Measurements from ENCODE around the gene CPAMD8. TPM values are rescaled to one million over a fixed set of nuclear protein-coding genes. Genes with fewer than 3 reads are reported as not detected.

CPAMD8 gene
- total and polyA plus RNA-seq, 2 donors (not counting 1 experiment from before 2014, with no cell fraction given) = 0.14 to 1.7 TPM

- Histone ChIP-seq H3K4me1 (ENCODE audit: control insufficient read depth, extremely low read depth, insufficient read depth, low read length) (no peaks in the 10 kb centered on the region), H4K20me1 (ENCODE audit: control insufficient read depth, extremely low read depth, insufficient read depth, low read length) (no peaks in the 10 kb centered on the region), H3K4me3 (replicated peaks in 1 of 4; ENCODE audit: control extremely low read depth in 1 of 4, insufficient read depth in 1 of 4, low read depth in 3 of 4, low read length in 4 of 4) (no peak overlapping the region), H3K79me2 (ENCODE audit: control insufficient read depth, insufficient read depth, low read length) (no peaks in the 10 kb centered on the region), H3K4me2 (ENCODE audit: extremely low read depth, insufficient read depth, low read length) (no peak overlapping the region), H3K27me3 (ENCODE audit: control insufficient read depth, insufficient read depth, low read length) (no peaks in the 10 kb centered on the region), H3K9ac (ENCODE audit: insufficient read depth, low read length) (no peak overlapping the region), H3K9me3 (ENCODE audit: control insufficient read depth, insufficient read depth, low read depth, low read length) (no peaks in the 10 kb centered on the region), H3K27ac (ENCODE audit: insufficient read depth, low read length) (no peak overlapping the region), H3K36me3 (ENCODE audit: control insufficient read depth, insufficient read depth, low read length) (peaks cover 7% of the 10 kb centered on the region), H2AFZ (ENCODE audit: low read length) (no peak overlapping the region)
- TF ChIP-seq CTCF (conservative IDR thresholded peaks at IDR 0.05 in 1 of 2, IDR thresholded peaks at IDR 0.05 in 1 of 2; ENCODE audit: low read depth in 1 of 2, low read length in 2 of 2) (no peak), EZH2 (IDR thresholded peaks at IDR 0.05; ENCODE audit: low read length, missing control alignments) (no peak)
- DNase-seq (ENCODE audit: low read depth in 2 of 2) = no peak
Measured at GRCh38 chr19:16860118-16860517, 166.5 kb downstream of the CPAMD8 start.

DNA sequence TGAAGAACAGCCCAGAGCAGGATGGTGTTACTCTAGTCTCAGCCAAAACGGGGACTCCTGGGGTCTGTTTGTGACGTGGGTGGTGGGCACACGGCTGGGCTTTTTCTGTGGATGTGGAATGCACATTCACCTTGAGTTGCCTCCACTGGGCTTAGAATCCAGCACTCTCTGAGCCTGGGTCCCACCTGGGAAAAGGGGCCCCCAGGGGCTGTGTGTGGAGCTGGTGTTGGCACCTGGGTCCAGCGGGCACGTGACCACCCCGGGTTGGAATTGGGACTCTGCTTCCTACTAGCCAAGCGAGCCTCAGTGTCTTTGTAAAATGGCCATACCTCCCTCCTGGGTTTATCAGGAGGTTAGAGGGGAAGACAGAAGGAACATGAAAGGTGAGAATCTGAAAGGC is 167.0 kb downstream of the CPAMD8 start:
- DNase-seq (ENCODE audit: low read depth in 2 of 2) = no peak
- peaks cover 9% of the 10 kb centered on the region for H3K36me3 ChIP-seq (ENCODE audit: control insufficient read depth, insufficient read depth, low read length)

GRCh38 chr19:16856091-16856490 is 170.5 kb downstream of the CPAMD8 start:
- no peak for TF ChIP-seq EZH2 (IDR thresholded peaks at IDR 0.05; ENCODE audit: low read length, missing control alignments)
- TF ChIP-seq CTCF (conservative IDR thresholded peaks at IDR 0.05 in 1 of 2, IDR thresholded peaks at IDR 0.05 in 1 of 2; ENCODE audit: low read depth in 1 of 2, low read length in 2 of 2) = no peak
- peaks cover 11% of the 10 kb centered on the region for H3K36me3 ChIP-seq (ENCODE audit: control insufficient read depth, insufficient read depth, low read length)

More for the DNA sequence above, 167.0 kb downstream of the CPAMD8 start:
- no peak overlapping the region for H3K4me3 ChIP-seq (replicated peaks in 1 of 4; ENCODE audit: control extremely low read depth in 1 of 4, insufficient read depth in 1 of 4, low read depth in 3 of 4, low read length in 4 of 4)
- H2AFZ ChIP-seq (ENCODE audit: low read length) = no peak overlapping the region
- no peaks in the 10 kb centered on the region for H3K79me2 ChIP-seq (ENCODE audit: control insufficient read depth, insufficient read depth, low read length)
- no peaks in the 10 kb centered on the region for H4K20me1 ChIP-seq (ENCODE audit: control insufficient read depth, extremely low read depth, insufficient read depth, low read length)
- H3K9me3 ChIP-seq (ENCODE audit: control insufficient read depth, insufficient read depth, low read depth, low read length) = no peaks in the 10 kb centered on the region
- H3K9ac ChIP-seq (ENCODE audit: insufficient read depth, low read length) = no peak overlapping the region
- no peaks in the 10 kb centered on the region for H3K4me1 ChIP-seq (ENCODE audit: control insufficient read depth, extremely low read depth, insufficient read depth, low read length)
- H3K27ac ChIP-seq (ENCODE audit: insufficient read depth, low read length) = no peak overlapping the region
- TF ChIP-seq CTCF (conservative IDR thresholded peaks at IDR 0.05 in 1 of 2, IDR thresholded peaks at IDR 0.05 in 1 of 2; ENCODE audit: low read depth in 1 of 2, low read length in 2 of 2) (no peak), EZH2 (IDR thresholded peaks at IDR 0.05; ENCODE audit: low read length, missing control alignments) (no peak)
- no peaks in the 10 kb centered on the region for H3K27me3 ChIP-seq (ENCODE audit: control insufficient read depth, insufficient read depth, low read length)
- H3K4me2 ChIP-seq (ENCODE audit: extremely low read depth, insufficient read depth, low read length) = no peak overlapping the region

More at GRCh38 chr19:16856091-16856490, 170.5 kb downstream of the CPAMD8 start:
- no peaks in the 10 kb centered on the region for H3K9me3 ChIP-seq (ENCODE audit: control insufficient read depth, insufficient read depth, low read depth, low read length)
- no peak overlapping the region for H3K27ac ChIP-seq (ENCODE audit: insufficient read depth, low read length)
- no peak overlapping the region for H3K4me2 ChIP-seq (ENCODE audit: extremely low read depth, insufficient read depth, low read length)
- no peak for DNase-seq (ENCODE audit: low read depth in 2 of 2)
- no peaks in the 10 kb centered on the region for H3K27me3 ChIP-seq (ENCODE audit: control insufficient read depth, insufficient read depth, low read length)
- H2AFZ ChIP-seq (ENCODE audit: low read length) = no peak overlapping the region
- no peaks in the 10 kb centered on the region for H3K4me1 ChIP-seq (ENCODE audit: control insufficient read depth, extremely low read depth, insufficient read depth, low read length)
- H3K79me2 ChIP-seq (ENCODE audit: control insufficient read depth, insufficient read depth, low read length) = no peaks in the 10 kb centered on the region
- no peaks in the 10 kb centered on the region for H4K20me1 ChIP-seq (ENCODE audit: control insufficient read depth, extremely low read depth, insufficient read depth, low read length)
- no peak overlapping the region for H3K4me3 ChIP-seq (replicated peaks in 1 of 4; ENCODE audit: control extremely low read depth in 1 of 4, insufficient read depth in 1 of 4, low read depth in 3 of 4, low read length in 4 of 4)
- H3K9ac ChIP-seq (ENCODE audit: insufficient read depth, low read length) = no peak overlapping the region

All from fibroblast of lung (primary cell).